GM10248 (cell line): Measurements from ENCODE around the gene LIMK2.

Experiments
- CTCF ChIA-PET: fragments of 300-600 bp; sonication (Branson Sonifier 250); formaldehyde crosslinking; extraction: SDS; loops from one replicate; lab custom pipeline; 2021; ENCODE audit warnings: antibody characterized with exemption; lab: Yijun Ruan, JAX
- POLR2A ChIA-PET: fragments of 350-650 bp; sonication (Branson Sonifier 250); formaldehyde crosslinking; extraction: SDS; loops from one replicate; lab custom pipeline; 2020; ENCODE audit warnings: antibody characterized with exemption; lab: Yijun Ruan, JAX
- DNase-seq: peaks from one replicate; pipeline ENCODE4 v3.0.0; 2012; ENCODE audit errors: extremely low spot score
- TF ChIP-seq, protein P1 (sequence below): IDR thresholded peaks from 2 replicates; pipeline ENCODE4 v1.5.1; 2012; ENCODE audit warnings: mild to moderate bottlenecking, low read depth; ENCODE audit errors: extremely low read depth, missing control alignments, control extremely low read depth

The LIMK2 gene

DNA sequence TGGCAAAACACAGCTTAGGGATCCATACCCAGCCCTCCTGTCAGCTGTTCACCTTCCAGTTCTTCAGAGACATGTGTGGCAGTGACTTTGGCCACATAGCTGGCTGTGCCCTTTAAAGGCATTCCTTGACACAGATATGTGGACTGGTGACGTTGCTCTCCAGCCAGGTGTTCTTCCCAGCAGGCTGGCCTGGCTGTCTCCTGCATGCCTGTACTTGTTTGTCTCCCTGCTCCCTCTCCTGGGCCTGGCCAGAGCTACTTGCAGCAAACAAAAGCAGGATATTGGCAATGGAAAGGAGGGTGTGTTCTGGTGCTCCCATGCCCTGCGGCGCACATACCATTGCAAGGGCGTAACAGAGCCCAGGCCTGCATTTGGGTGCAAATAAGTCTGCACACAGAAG, 41.9 kb downstream of the LIMK2 start:
- ChIA-PET CTCF (interaction anchor here (0.8 to 19.2 kb wide), 12 partner anchors 9 to 169 kb away, joined by 3 to 156 read pairs (median 4); partner anchors contain the start of gene PIK3IP1), POLR2A (no interaction called here)
- TF ChIP-seq, protein P1, sequence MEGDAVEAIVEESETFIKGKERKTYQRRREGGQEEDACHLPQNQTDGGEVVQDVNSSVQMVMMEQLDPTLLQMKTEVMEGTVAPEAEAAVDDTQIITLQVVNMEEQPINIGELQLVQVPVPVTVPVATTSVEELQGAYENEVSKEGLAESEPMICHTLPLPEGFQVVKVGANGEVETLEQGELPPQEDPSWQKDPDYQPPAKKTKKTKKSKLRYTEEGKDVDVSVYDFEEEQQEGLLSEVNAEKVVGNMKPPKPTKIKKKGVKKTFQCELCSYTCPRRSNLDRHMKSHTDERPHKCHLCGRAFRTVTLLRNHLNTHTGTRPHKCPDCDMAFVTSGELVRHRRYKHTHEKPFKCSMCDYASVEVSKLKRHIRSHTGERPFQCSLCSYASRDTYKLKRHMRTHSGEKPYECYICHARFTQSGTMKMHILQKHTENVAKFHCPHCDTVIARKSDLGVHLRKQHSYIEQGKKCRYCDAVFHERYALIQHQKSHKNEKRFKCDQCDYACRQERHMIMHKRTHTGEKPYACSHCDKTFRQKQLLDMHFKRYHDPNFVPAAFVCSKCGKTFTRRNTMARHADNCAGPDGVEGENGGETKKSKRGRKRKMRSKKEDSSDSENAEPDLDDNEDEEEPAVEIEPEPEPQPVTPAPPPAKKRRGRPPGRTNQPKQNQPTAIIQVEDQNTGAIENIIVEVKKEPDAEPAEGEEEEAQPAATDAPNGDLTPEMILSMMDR: no peak
- DNase-seq: no peak

DNA sequence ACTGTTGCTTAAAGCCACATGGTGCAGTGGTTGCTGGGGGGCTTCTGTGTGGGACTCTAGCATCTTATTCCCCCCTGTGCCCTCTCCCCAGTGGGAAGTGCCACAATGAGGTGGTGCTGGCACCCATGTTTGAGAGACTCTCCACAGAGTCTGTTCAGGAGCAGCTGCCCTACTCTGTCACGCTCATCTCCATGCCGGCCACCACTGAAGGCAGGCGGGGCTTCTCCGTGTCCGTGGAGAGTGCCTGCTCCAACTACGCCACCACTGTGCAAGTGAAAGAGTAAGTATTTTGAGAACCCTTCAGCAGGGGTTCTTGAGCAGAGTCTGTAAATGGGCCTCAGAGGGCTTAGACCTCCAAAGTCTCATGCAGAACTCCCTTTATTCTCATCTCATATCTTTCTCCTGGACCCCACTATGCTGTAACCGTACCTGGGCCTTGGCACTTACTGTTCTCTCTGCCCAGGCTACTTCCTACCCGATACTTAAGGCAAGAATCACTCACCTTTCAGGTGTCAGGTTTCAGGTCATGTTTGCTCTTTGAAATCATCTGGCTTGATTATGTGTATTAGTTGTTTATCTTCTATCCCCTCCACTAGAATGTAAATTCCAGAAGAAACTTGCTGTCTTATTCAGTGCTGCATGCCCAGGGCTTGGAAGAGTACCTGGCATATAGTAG, 47.8 kb downstream of the LIMK2 start:
- TF ChIP-seq, protein P1: no peak
- DNase-seq: no peak
- POLR2A ChIA-PET: no interaction called here
- CTCF ChIA-PET: interaction anchor here (1.0 to 1.6 kb wide), 4 partner anchors 11 to 33 kb away, joined by 3 to 10 read pairs (median 3); no protein-coding TSS in a partner anchor

DNA sequence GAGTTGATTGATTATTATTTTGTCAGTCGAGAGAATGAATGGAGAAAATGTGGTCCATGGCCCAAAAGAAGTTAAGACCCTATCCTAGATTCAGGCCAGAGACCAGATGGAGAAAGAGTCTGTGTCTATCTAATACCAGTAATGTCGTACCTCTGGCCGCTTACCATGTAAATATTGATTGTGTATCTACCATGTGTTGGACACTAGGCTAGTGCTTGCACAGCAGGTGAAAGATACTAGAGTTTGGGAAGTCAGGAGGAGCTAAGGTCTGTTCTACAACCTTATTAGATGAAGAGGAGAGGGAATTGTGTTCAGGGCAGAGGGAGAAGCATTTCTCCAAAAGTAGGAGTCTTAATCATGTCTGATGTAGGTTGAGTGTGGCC, 48.4 kb downstream of the LIMK2 start:
- POLR2A ChIA-PET: no interaction called here
- TF ChIP-seq, protein P1: no peak
- no peak for DNase-seq
- CTCF ChIA-PET: interaction anchor here (4.2 kb wide), 1 partner anchor 12 kb away, joined by 36 read pairs; no protein-coding TSS in a partner anchor

DNA sequence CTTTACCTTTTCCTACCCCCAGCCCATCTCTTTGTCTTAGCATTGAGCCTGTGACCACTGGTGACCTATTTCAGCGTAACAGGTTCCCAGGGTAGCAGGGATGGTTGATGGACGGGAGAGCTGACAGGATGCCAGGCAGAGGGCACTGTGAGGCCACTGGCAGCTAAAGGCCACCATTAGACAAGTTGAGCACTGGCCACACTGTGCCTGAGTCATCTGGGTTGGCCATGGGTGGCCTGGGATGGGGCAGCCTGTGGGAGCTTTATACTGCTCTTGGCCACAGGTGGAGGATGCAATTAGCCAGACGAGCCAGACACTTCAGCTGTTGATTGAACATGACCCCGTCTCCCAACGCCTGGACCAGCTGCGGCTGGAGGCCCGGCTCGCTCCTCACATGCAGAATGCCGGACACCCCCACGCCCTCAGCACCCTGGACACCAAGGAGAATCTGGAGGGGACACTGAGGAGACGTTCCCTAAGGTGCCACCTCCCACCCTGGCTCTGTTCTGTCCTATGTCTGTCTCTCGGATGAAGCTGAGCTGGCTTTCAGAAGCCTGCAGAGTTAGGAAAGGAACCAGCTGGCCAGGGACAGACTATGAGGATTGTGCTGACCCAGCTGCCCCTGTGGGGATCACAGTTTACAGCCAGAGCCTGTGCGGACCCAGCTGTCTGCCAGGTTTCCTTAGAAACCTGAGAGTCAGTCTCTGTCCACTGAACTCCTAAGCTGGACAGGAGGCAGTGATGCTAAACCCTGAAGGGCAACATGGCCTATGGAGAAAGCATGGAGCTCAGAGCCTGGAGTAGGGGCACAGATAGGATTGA, 50.4 kb downstream of the LIMK2 start:
- ChIA-PET CTCF (interaction anchor here (1.3 to 4.2 kb wide), 2 partner anchors 8 to 10 kb away, joined by 5 to 36 read pairs; no protein-coding TSS in a partner anchor), POLR2A (no interaction called here)
- no peak for DNase-seq
- TF ChIP-seq, protein P1: no peak

DNA sequence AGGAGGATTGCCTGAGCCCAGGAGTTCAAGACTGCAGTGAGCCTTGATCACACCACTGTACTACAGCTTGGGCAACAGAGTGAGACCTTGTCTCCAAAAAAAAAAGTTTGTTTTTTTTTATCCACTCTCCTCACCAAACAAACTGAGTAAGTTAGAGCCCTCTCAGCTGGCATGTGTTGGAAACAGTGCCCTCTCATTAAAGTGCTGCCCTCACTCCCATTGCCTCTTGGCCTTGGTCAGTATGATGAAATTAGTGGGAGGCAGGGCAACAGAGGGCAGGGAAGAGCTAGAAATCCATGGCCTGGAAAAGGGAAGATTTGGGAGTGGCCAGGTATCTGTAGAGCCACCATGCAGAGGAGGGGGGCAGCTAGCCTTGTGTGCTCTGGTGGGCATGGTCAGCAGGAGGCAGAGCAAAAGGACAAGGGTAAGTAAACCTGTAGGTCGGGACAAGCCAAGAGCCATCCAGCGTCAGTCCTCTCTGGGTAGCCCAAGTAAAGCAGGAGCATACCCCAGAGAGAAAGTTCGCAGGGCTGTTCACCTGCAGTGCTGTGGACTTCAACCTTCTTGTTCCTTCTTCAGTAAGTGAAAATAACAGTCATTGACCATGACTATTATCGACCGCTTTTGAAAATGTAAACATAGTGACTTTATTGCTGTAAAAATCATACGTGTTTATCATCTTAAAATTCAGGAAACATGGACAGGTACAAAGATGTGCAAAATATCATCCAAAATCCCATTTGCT, 52.0 kb downstream of the LIMK2 start:
- no peak for DNase-seq
- POLR2A ChIA-PET: no interaction called here
- TF ChIP-seq, protein P1: no peak

DNA sequence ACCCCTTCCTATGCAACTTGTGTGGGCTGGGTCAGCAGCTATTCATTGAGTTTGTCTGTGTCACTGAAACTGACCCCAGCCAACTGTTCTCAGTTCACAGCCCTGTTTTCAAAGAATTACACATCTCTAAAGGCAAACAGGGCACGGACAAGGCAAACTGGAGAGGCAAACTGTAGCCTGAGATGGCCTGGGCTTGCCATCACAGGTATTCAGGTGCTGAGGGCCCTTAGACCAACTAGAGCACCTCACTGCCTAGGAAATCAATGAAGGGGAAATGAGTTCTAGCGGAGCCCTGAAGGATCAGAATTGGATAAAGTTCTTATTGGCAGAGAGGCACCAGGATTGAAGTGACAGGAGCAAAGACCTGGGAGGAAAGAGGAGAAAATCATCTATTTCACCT, 56.2 kb downstream of the LIMK2 start:
- TF ChIP-seq, protein P1: no peak
- DNase-seq: no peak
- ChIA-PET POLR2A (no interaction called here), CTCF (interaction anchor here (8.1 to 11.2 kb wide), 2 partner anchors 20 to 56 kb away, joined by 71 to 156 read pairs; partner anchors contain the start of gene LIMK2)

More for the DNA sequence above, 52.0 kb downstream of the LIMK2 start:
- CTCF ChIA-PET: interaction anchor here (4.2 kb wide), 1 partner anchor 9 kb away, joined by 36 read pairs; no protein-coding TSS in a partner anchor
